DOHH2 (cell line): Measurements from ENCODE around the gene DYRK1A.

Experiments
- EZH2phosphoT487 ChIP-seq: fragments of 200-600 bp; sonication (generic); IDR thresholded peaks from 2 replicates; pipeline ENCODE4 v1.6.1; 2017; ENCODE audit warnings: borderline replicate concordance, mild to moderate bottlenecking, antibody characterized with exemption, low read length, moderate library complexity, mixed read lengths
- TF ChIP-seq, protein P1 (sequence below): fragments of 200-600 bp; sonication (generic); IDR thresholded peaks from one replicate; pipeline ENCODE4 v1.5.1; 2014; ENCODE audit warnings: antibody characterized with exemption, mild to moderate bottlenecking, low read depth, low read length; ENCODE audit not compliant: poor library complexity, severe bottlenecking

DNA sequence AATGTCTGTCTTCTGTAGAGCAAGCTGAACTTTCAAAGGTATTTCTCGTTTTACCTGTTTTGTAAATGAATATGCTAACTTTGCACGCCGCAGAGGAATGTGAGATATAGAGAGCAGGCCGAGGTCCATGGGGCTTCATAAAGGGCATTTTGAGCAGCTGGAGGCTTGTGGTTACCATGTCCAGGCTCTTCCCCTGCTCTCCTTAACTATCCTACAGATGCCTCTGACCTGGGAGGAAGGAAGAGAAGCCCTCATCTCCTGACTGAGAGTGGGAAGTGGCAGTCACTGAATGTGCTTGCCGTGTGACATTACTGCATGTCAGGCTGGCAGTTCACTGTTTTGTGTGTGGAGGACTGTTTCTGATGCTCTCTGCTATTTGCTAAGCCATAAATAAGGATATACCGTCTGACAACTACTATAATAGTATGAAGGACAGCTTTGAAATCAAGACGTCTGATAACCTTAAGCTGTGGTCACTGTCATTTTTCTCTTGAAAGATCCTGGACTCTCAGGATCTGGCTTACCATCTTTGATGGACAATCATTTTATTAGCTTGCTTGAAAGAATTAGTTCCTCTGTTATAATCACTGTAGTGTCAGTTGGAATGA is 92.2 kb downstream of the DYRK1A start:
- TF ChIP-seq, protein P1, sequence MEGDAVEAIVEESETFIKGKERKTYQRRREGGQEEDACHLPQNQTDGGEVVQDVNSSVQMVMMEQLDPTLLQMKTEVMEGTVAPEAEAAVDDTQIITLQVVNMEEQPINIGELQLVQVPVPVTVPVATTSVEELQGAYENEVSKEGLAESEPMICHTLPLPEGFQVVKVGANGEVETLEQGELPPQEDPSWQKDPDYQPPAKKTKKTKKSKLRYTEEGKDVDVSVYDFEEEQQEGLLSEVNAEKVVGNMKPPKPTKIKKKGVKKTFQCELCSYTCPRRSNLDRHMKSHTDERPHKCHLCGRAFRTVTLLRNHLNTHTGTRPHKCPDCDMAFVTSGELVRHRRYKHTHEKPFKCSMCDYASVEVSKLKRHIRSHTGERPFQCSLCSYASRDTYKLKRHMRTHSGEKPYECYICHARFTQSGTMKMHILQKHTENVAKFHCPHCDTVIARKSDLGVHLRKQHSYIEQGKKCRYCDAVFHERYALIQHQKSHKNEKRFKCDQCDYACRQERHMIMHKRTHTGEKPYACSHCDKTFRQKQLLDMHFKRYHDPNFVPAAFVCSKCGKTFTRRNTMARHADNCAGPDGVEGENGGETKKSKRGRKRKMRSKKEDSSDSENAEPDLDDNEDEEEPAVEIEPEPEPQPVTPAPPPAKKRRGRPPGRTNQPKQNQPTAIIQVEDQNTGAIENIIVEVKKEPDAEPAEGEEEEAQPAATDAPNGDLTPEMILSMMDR: no peak
- no peak for TF ChIP-seq EZH2phosphoT487
